ENCODE measurements around the gene STIM2. TPM values are rescaled to one million over a fixed set of nuclear protein-coding genes. Genes with fewer than 3 reads are reported as not detected.

Gene STIM2
- total RNA-seq, 1 experiment from 2014 or later, result 30.2 TPM

- Histone ChIP-seq H3K79me2 (ENCODE audit: low read depth) (no peaks in the 10 kb centered on the region), H3K9me2 (ENCODE audit: insufficient read depth) (no peaks in the 10 kb centered on the region), H2AFZ (no peak overlapping the region), H3K27ac (no peak overlapping the region), H4K20me1 (ENCODE audit: insufficient read depth) (no peaks in the 10 kb centered on the region), H3K4me3 (no peak overlapping the region), H3K4me2 (no peak overlapping the region), H3K4me1 (replicated peaks; ENCODE audit: insufficient read depth) (no peaks in the 10 kb centered on the region), H3F3A (ENCODE audit: insufficient read depth, low read depth) (no peaks in the 10 kb centered on the region), H3K9me3 (ENCODE audit: insufficient read depth, low read depth) (no peaks in the 10 kb centered on the region), H3K27me3 (ENCODE audit: insufficient read depth, low read depth) (no peaks in the 10 kb centered on the region), H3K36me3 (ENCODE audit: low read depth) (no peaks in the 10 kb centered on the region)
- ChIA-PET CTCF (no interaction called here), POLR2A (ENCODE audit: unreplicated experiment) (no interaction called here)
- no TSS peak for BruUV-seq (replicated peaks)
- intact Hi-C loops (cut with micrococcal nuclease; ENCODE audit: unreplicated experiment), result no loop called here
- no peak for DNase-seq
- TF ChIP-seq CTCF (conservative IDR thresholded peaks at IDR 0.05) (no peak), EZH2 (IDR thresholded peaks at IDR 0.05; ENCODE audit: low read depth) (no peak)
Observed at GRCh38 chr4:27042411-27042810, 181.8 kb downstream of the STIM2 start.

DNA sequence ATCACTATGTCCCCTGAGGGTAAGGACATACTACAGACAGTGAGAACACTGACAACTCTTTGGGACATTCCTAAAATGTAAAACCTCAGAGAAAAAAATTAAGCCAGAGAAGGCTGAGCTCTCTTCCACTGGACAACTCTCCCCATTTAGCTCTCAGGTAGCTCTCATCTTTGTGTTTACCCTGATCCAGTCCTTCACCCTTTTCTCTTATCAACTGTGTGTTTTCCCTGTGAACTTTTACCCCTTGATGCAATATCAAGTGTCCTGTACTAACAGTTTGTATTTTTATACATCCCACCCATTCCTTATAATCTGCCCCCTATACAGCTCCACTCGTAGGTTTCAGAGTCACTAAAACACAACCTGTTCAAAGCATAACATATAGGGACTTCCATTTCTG is 182.6 kb downstream of the STIM2 start:
- H3K27ac ChIP-seq, result no peak overlapping the region
- no peaks in the 10 kb centered on the region for H3K27me3 ChIP-seq (ENCODE audit: insufficient read depth, low read depth)
- intact Hi-C loops (cut with micrococcal nuclease; ENCODE audit: unreplicated experiment), result no loop called here
- no peaks in the 10 kb centered on the region for H3K9me3 ChIP-seq (ENCODE audit: insufficient read depth, low read depth)
- H2AFZ ChIP-seq, result no peak overlapping the region
- H4K20me1 ChIP-seq (ENCODE audit: insufficient read depth), result no peaks in the 10 kb centered on the region
- H3K9me2 ChIP-seq (ENCODE audit: insufficient read depth), result no peaks in the 10 kb centered on the region
- H3K79me2 ChIP-seq (ENCODE audit: low read depth), result no peaks in the 10 kb centered on the region
- H3K4me1 ChIP-seq (replicated peaks; ENCODE audit: insufficient read depth), result no peaks in the 10 kb centered on the region
- H3F3A ChIP-seq (ENCODE audit: insufficient read depth, low read depth), result no peaks in the 10 kb centered on the region
- H3K4me2 ChIP-seq, result no peak overlapping the region
- TF ChIP-seq EZH2 (IDR thresholded peaks at IDR 0.05; ENCODE audit: low read depth) (no peak), CTCF (conservative IDR thresholded peaks at IDR 0.05) (no peak)
- no peak overlapping the region for H3K4me3 ChIP-seq
- ChIA-PET POLR2A (ENCODE audit: unreplicated experiment) (no interaction called here), CTCF (no interaction called here)
- DNase-seq, result no peak
- BruUV-seq (replicated peaks), result no TSS peak
- no peaks in the 10 kb centered on the region for H3K36me3 ChIP-seq (ENCODE audit: low read depth)

- ChIA-PET CTCF (interaction anchor here (0.6 kb wide), 1 partner anchor 253 kb away, joined by 3 read pairs; no protein-coding TSS in a partner anchor), POLR2A (ENCODE audit: unreplicated experiment) (no interaction called here)
- TF ChIP-seq EZH2 (IDR thresholded peaks at IDR 0.05; ENCODE audit: low read depth), result no peak
- no peak for TF ChIP-seq CTCF (conservative IDR thresholded peaks at IDR 0.05)
- H3K9me3 ChIP-seq (ENCODE audit: insufficient read depth, low read depth), result no peaks in the 10 kb centered on the region
- H3K27me3 ChIP-seq (ENCODE audit: insufficient read depth, low read depth), result no peaks in the 10 kb centered on the region
- no peak overlapping the region for H3K4me3 ChIP-seq
- H3K36me3 ChIP-seq (ENCODE audit: low read depth), result no peaks in the 10 kb centered on the region
- DNase-seq, result no peak
- no peaks in the 10 kb centered on the region for H4K20me1 ChIP-seq (ENCODE audit: insufficient read depth)
- H3F3A ChIP-seq (ENCODE audit: insufficient read depth, low read depth), result no peaks in the 10 kb centered on the region
- no peaks in the 10 kb centered on the region for H3K9me2 ChIP-seq (ENCODE audit: insufficient read depth)
- intact Hi-C loops (cut with micrococcal nuclease; ENCODE audit: unreplicated experiment), result no loop called here
- no peaks in the 10 kb centered on the region for H3K79me2 ChIP-seq (ENCODE audit: low read depth)
- no peaks in the 10 kb centered on the region for H3K4me1 ChIP-seq (replicated peaks; ENCODE audit: insufficient read depth)
- no peak overlapping the region for H3K27ac ChIP-seq
- no peak overlapping the region for H2AFZ ChIP-seq
- H3K4me2 ChIP-seq, result no peak overlapping the region
- BruUV-seq (replicated peaks), result no TSS peak
Observed at GRCh38 chr4:27046851-27047250, 186.2 kb downstream of the STIM2 start.

All from PC-9 (cell line).